GM18511 (cell line): ENCODE measurements around the gene ABHD11.
"Not testable (repeated sequence)": the region's sequence is repeated elsewhere in the genome, so short reads cannot be mapped to it uniquely, and the experiment has no call there.

Source experiments
- ATAC-seq: cut with Tn5 transposase; IDR thresholded peaks from one replicate; pipeline ENCODE4 v1.9.1; 2021; ENCODE audit warnings: mild to moderate bottlenecking, moderate library complexity; ENCODE audit not compliant: unreplicated experiment

ABHD11 gene, protein sequence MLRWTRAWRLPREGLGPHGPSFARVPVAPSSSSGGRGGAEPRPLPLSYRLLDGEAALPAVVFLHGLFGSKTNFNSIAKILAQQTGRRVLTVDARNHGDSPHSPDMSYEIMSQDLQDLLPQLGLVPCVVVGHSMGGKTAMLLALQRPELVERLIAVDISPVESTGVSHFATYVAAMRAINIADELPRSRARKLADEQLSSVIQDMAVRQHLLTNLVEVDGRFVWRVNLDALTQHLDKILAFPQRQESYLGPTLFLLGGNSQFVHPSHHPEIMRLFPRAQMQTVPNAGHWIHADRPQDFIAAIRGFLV

GRCh38 chr7:73738612-73739386 lies at the start of gene ABHD11:
Gene ABHD11 (minus strand): TSS chr7:73738802. CDS start chr7:73738770, 32 bp downstream.
- ATAC-seq: peak; percentile 88

GRCh38 chr7:73787786-73788048 lies 49.1 kb upstream of the ABHD11 start:
- ATAC-seq: not testable (repeated sequence)

GRCh38 chr7:73786588-73786987 lies 48.0 kb upstream of the ABHD11 start:
- no peak for ATAC-seq

DNA sequence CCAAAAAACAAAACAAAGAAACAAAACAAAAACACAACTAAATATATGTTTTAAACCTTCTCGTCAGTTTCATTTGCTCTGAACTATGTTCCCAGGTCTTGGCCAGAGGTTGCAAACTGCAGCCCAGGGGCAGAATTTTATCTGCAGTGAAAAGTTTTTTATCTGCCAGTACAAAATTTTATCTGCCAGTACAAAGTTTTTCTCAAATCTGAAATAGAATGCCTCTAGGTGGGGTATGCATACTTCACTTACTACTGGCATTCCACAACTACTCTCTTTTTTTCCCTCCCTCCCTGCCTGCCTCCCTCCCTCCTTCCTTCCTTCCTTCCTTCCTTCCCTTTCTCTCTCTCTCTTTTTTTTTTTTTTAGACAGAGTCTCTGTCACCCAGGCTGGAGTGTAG lies 40.9 kb upstream of the ABHD11 start:
- ATAC-seq: no peak

GRCh38 chr7:73778801-73779389 lies 40.3 kb upstream of the ABHD11 start:
- ATAC-seq: no peak

- ATAC-seq: no peak
Observed at GRCh38 chr7:73774923-73775322, 36.3 kb upstream of the ABHD11 start.

GRCh38 chr7:73773700-73774517 lies 35.3 kb upstream of the ABHD11 start:
- ATAC-seq: no peak

DNA sequence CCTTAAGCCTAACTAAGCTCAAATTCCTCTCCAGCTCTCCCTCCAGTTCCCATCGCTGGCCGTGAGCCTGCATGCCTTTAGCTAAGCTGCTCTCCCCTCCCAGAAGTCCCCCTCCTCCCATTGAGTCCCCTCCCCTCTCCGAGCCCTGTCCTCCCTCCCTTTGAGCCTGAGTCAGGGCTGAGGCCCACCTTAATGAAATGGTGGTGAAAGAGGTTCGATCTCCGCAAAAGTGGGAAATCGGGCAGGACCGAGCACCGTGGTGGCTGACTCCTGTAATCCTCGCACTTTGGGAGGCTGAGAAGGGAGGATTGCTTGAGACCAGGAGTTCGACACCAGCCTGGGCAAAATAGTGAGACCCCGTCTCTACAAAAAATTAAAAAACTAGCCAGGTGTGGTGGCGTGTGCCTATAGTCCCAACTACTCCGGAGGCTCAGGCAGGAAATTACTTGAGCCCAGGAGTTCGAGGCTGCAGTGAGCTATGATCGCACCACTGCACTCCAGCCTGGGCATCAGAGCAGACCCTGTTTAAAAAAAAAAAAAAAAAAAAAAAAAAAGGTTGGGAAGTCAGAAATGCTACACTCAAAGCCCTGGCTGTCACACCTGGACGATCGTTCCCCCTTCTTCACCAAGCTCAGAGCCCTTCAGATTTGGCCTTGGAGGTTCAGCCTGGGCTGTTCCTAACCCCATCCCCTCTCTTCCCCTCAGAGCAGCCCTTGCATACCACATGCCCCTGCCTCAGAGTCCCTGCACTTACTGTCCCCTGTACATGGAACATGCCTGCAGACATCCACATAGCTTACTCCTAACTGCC lies 32.5 kb upstream of the ABHD11 start:
- no peak for ATAC-seq

GRCh38 chr7:73770002-73770859 lies 31.6 kb upstream of the ABHD11 start, which contains the start of gene CLDN3:
Gene CLDN3 (minus strand): TSS chr7:73770270. CDS start chr7:73770049, 221 bp downstream.
- ATAC-seq: no peak

DNA sequence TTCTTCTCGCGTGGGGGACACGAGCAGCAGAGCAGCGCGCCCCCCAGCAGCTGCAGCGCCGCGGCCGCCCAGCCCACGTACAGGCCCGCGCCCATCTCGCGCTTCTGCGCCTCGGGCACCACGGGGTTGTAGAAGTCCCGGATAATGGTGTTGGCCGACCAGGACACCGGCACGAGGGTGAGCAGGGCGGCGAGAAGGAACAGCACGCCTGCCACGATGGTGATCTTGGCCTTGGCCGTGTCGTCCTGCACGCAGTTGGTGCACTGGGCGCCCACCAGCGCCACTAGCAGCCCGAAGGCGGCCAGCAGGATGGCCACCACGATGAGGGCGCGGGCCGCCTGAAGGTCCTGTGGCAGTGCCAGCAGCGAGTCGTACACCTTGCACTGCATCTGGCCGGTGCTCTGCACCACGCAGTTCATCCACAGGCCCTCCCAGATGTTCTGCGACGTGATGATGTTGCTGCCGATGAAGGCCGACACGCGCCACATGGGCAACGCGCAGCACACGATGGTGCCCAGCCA lies 30.9 kb upstream of the ABHD11 start:
- no peak for ATAC-seq

DNA sequence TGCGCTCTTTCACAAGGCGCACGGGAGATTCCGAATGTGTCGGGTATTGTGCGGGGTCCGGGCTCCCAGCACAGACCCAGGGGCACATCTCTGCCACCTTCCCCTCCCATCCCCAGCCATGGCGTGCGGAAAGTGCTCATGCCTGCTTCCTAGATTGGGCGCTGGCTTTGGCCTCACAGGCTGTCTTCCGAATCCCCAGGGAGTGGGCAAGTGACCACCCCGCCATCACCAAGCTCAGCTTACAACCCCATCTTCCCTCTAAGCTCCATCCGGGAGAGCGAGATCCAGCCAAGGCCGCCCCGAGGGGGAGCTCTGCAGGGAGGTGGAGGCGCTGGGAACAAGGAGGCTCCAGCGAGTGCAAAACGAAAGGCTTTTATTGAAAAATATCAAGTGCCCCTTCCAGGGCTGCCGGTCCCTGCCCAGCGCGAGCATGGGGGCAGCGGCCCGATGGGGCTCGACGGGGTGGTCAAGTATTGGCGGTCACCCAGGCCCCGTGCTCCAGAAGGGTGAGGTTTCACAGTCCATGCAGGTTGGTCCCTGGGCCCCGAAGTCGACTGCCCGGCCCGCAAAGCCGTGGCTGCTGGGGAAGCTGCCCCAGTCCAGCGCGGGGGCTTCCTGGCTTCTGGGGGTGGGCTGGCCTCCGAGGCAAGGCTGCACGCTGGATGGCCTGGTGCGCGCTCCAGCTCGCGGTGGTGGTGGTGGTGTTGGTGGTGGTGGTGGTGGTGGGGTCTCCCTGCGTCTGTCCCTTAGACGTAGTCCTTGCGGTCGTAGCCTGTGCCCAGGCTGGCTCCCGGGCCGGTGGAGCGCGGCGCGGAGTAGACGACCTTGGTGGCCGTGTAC lies 30.3 kb upstream of the ABHD11 start:
- ATAC-seq: no peak

- no peak for ATAC-seq
Observed at GRCh38 chr7:73766556-73767229, 28.1 kb upstream of the ABHD11 start.

DNA sequence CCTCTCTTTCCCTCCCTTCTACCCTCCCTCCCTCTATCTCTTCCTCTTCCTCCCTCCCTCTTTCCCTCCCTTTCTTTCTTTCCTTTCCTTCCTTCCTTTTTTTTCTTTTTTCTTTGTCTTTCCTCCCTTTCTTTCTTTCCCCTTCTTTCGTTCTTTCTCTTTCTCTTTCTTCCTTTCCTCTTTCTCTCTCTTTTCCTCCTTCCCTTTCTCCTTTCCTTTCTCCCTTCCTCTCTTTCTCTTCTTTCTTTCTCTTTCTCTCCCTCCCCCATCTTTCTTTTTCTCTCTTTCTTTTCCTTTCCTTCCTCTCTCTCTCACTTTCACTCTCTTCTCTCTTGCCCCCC lies 24.0 kb upstream of the ABHD11 start:
- ATAC-seq: no peak

- no peak for ATAC-seq
Observed at GRCh38 chr7:73761854-73762658, 23.5 kb upstream of the ABHD11 start.

DNA sequence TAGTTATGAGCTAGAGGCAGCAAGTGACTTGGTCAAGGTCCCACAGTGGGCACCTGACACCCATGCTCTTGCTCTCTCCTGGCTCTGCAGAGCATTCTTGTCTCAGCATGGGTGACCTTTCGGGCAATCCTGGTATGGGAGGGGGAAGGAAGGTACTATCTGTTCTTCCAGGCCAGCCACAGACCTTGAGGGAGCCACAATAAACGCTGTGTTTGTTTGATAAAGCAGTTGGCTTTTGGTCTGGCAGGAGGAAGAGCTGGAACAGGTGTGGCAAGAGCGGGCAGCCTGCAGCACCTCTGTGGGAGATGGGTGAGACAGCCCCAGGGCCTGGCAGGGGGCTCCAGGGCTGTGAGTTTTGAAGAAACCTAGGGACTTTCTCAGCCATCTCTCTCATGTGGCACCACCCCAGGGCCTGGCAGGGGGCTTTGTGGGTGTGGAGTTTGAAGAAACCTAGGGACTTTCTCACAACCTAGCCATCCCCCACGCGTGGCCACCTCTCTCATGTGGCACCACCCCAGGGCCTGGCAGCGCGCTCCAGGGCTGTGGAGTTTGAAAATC lies 20.1 kb upstream of the ABHD11 start:
- no peak for ATAC-seq

DNA sequence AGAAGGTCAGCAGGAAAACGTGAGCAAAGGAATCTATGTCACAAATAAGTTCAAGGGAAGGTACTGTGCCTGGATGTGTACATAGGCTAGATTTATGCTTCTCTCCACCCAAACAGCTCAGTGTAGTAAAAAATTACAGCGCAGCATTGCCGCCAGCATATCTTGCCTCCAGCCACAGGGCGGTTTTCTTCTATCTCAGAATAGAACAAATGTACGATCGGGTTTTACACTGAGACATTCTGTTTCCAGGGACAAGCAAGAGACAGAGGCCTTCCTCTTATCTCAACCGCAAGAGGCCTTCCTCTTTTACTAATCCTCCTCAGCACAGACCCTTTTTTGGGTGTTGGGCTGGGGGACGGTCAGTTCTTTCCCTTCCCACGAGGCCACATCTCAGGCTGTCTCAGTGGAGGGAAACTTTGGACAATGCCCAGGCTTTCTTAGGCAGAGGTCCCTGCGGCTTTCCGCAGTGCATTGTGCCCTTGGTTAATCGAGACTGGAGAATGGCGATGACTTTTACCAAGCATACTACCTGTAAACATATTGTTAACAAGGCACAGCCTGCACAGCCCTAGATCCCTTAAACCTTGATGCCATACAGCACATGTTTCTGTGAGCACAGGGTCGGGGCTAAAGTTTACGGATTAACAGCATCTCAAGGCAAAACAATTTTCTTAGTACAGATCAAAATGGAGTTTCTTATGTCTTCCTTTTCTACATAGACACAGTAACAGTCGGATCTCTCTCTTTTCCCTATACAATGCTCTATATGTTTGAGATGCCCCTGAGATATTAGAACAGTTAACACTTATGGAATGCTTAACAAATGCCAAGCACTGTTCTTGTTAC lies 11.6 kb upstream of the ABHD11 start:
- ATAC-seq: no peak
